ENCODE measurements around the gene PGA4.
"Not testable (repeated sequence)": the region's sequence is repeated elsewhere in the genome, so short reads cannot be mapped to it uniquely, and the experiment has no call there.

The PGA4 gene

GRCh38 chr11:61250796-61251765 lies 28.9 kb downstream of the PGA4 start:
- DNase-seq (ENCODE audit: low spot score) = not testable (repeated sequence)

GRCh38 chr11:61252332-61252731 lies 30.2 kb downstream of the PGA4 start:
- DNase-seq (ENCODE audit: low spot score) = not testable (repeated sequence)

- DNase-seq (ENCODE audit: low spot score) = peak; percentile 88
These were observed 32.4 kb downstream of the PGA4 start for GRCh38 chr11:61254403-61255025.

- no peak for DNase-seq (ENCODE audit: low spot score)
These were observed 34.7 kb downstream of the PGA4 start for GRCh38 chr11:61256710-61257482.

- no peak for DNase-seq (ENCODE audit: low spot score)
These were observed 36.4 kb downstream of the PGA4 start for GRCh38 chr11:61258546-61258945.

GRCh38 chr11:61259363-61259762 lies 37.2 kb downstream of the PGA4 start:
- DNase-seq (ENCODE audit: low spot score) = no peak

- DNase-seq (ENCODE audit: low spot score) = no peak
These were observed 42.2 kb downstream of the PGA4 start for GRCh38 chr11:61264371-61264770.

GRCh38 chr11:61264795-61265194 lies 42.6 kb downstream of the PGA4 start:
- no peak for DNase-seq (ENCODE audit: low spot score)

GRCh38 chr11:61265357-61265756 lies 43.2 kb downstream of the PGA4 start:
- no peak for DNase-seq (ENCODE audit: low spot score)

GRCh38 chr11:61266602-61267001 lies 44.5 kb downstream of the PGA4 start:
- DNase-seq (ENCODE audit: low spot score) = no peak

GRCh38 chr11:61267437-61267841 lies 45.3 kb downstream of the PGA4 start:
- no peak for DNase-seq (ENCODE audit: low spot score)

GRCh38 chr11:61268588-61269250 lies 46.6 kb downstream of the PGA4 start:
- DNase-seq (ENCODE audit: low spot score) = no peak

- DNase-seq (ENCODE audit: low spot score) = peak; percentile 52
These were observed 48.4 kb downstream of the PGA4 start for GRCh38 chr11:61270354-61271076.

- no peak for DNase-seq (ENCODE audit: low spot score)
These were observed 50.6 kb downstream of the PGA4 start for GRCh38 chr11:61272731-61273130.

GRCh38 chr11:61273178-61274078 lies 51.3 kb downstream of the PGA4 start:
- no peak for DNase-seq (ENCODE audit: low spot score)

- DNase-seq (ENCODE audit: low spot score) = no peak
These were observed 51.9 kb downstream of the PGA4 start for GRCh38 chr11:61274084-61274483.

- DNase-seq (ENCODE audit: low spot score) = no peak
These were observed 53.0 kb downstream of the PGA4 start for GRCh38 chr11:61275191-61275590.

- DNase-seq (ENCODE audit: low spot score) = no peak
These were observed 55.2 kb downstream of the PGA4 start for GRCh38 chr11:61277186-61278000.

- no peak for DNase-seq (ENCODE audit: low spot score)
These were observed 55.9 kb downstream of the PGA4 start for GRCh38 chr11:61278001-61278470.
